Gastroesophageal sphincter (tissue), 3 donors: ENCODE measurements around the gene OR4N2.

Experiments used
- EP300 ChIP-seq: sonication (generic); formaldehyde crosslinking; IDR thresholded peaks from one replicate; pipeline ENCODE4 v1.6.1; 2017; ENCODE audit warnings: antibody characterized with exemption, mild to moderate bottlenecking
- POLR2A ChIP-seq, 2 donors: fragments of 450-650 bp; IDR thresholded peaks; one replicate each; pipeline ENCODE4 v1.6.1; 2017; ENCODE audit warnings: antibody characterized with exemption in 2 of 2, mild to moderate bottlenecking in 2 of 2, moderate library complexity in 1 of 2
- POLR2AphosphoS5 ChIP-seq: sonication (generic); formaldehyde crosslinking; IDR thresholded peaks from one replicate; pipeline ENCODE4 v1.6.1; 2017; ENCODE audit warnings: antibody characterized with exemption
- TF ChIP-seq, protein P1 (sequence below), 4 experiments: fragments of 200-600 bp in 2 of 4; fragments of 450-650 bp in 2 of 4; sonication (generic) in 1 of 4; IDR thresholded peaks; one replicate each; pipeline ENCODE4 v1.5.1; 2017 to 2019; ENCODE audit warnings: antibody characterized with exemption in 4 of 4, mild to moderate bottlenecking in 2 of 4, moderate library complexity in 2 of 4

- TF ChIP-seq, protein P1, sequence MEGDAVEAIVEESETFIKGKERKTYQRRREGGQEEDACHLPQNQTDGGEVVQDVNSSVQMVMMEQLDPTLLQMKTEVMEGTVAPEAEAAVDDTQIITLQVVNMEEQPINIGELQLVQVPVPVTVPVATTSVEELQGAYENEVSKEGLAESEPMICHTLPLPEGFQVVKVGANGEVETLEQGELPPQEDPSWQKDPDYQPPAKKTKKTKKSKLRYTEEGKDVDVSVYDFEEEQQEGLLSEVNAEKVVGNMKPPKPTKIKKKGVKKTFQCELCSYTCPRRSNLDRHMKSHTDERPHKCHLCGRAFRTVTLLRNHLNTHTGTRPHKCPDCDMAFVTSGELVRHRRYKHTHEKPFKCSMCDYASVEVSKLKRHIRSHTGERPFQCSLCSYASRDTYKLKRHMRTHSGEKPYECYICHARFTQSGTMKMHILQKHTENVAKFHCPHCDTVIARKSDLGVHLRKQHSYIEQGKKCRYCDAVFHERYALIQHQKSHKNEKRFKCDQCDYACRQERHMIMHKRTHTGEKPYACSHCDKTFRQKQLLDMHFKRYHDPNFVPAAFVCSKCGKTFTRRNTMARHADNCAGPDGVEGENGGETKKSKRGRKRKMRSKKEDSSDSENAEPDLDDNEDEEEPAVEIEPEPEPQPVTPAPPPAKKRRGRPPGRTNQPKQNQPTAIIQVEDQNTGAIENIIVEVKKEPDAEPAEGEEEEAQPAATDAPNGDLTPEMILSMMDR (IDR thresholded peaks at IDR 0.05), result no peak
- TF ChIP-seq POLR2AphosphoS5 (no peak), POLR2A (IDR thresholded peaks at IDR 0.05) (no peak), EP300 (no peak)
These were observed 2.5 kb upstream of the OR4N2 start for GRCh38 chr14:19801118-19801464.
